Measurements from ENCODE around the gene CPS1.

Gene CPS1

GRCh38 chr2:210556329-210556980, at the start of gene CPS1:
Gene CPS1, plus strand, starts transcription at chr2:210556599. Its CDS starts 135 bp downstream, at chr2:210556734.
- DNase-seq (ENCODE audit: low read depth in 4 of 4, low spot score in 1 of 4): no peak

- no peak for DNase-seq (ENCODE audit: low read depth in 4 of 4, low spot score in 1 of 4)
Observed at GRCh38 chr2:210515911-210516310, 40.5 kb upstream of the CPS1 start.

- no peak for DNase-seq (ENCODE audit: low read depth in 4 of 4, low spot score in 1 of 4)
Observed at GRCh38 chr2:210517264-210517663, 39.1 kb upstream of the CPS1 start.

GRCh38 chr2:210519594-210519993, 36.8 kb upstream of the CPS1 start:
- DNase-seq (ENCODE audit: low read depth in 4 of 4, low spot score in 1 of 4): no peak

GRCh38 chr2:210522399-210522798, 34.0 kb upstream of the CPS1 start:
- no peak for DNase-seq (ENCODE audit: low read depth in 4 of 4, low spot score in 1 of 4)

- no peak for DNase-seq (ENCODE audit: low read depth in 4 of 4, low spot score in 1 of 4)
Observed at GRCh38 chr2:210523650-210524289, 32.6 kb upstream of the CPS1 start.

GRCh38 chr2:210524533-210524932, 31.9 kb upstream of the CPS1 start:
- no peak for DNase-seq (ENCODE audit: low read depth in 4 of 4, low spot score in 1 of 4)

- DNase-seq (ENCODE audit: low read depth in 4 of 4, low spot score in 1 of 4): no peak
Observed at GRCh38 chr2:210527286-210527685, 29.1 kb upstream of the CPS1 start.

GRCh38 chr2:210528716-210529115, 27.7 kb upstream of the CPS1 start:
- no peak for DNase-seq (ENCODE audit: low read depth in 4 of 4, low spot score in 1 of 4)

GRCh38 chr2:210531050-210531449, 25.3 kb upstream of the CPS1 start:
- no peak for DNase-seq (ENCODE audit: low read depth in 4 of 4, low spot score in 1 of 4)

- DNase-seq (ENCODE audit: low read depth in 4 of 4, low spot score in 1 of 4): no peak
Observed at GRCh38 chr2:210531482-210531881, 24.9 kb upstream of the CPS1 start.

- no peak for DNase-seq (ENCODE audit: low read depth in 4 of 4, low spot score in 1 of 4)
Observed at GRCh38 chr2:210533389-210533788, 23.0 kb upstream of the CPS1 start.

GRCh38 chr2:210534879-210535278, 21.5 kb upstream of the CPS1 start:
- no peak for DNase-seq (ENCODE audit: low read depth in 4 of 4, low spot score in 1 of 4)

- DNase-seq (ENCODE audit: low read depth in 4 of 4, low spot score in 1 of 4): no peak
Observed at GRCh38 chr2:210536973-210537650, 19.3 kb upstream of the CPS1 start.

- DNase-seq (ENCODE audit: low read depth in 4 of 4, low spot score in 1 of 4): no peak
Observed at GRCh38 chr2:210539035-210539434, 17.4 kb upstream of the CPS1 start.

- no peak for DNase-seq (ENCODE audit: low read depth in 4 of 4, low spot score in 1 of 4)
Observed at GRCh38 chr2:210539578-210540416, 16.6 kb upstream of the CPS1 start.

- no peak for DNase-seq (ENCODE audit: low read depth in 4 of 4, low spot score in 1 of 4)
Observed at GRCh38 chr2:210540471-210540870, 15.9 kb upstream of the CPS1 start.

GRCh38 chr2:210540900-210541289, 15.5 kb upstream of the CPS1 start:
- no peak for DNase-seq (ENCODE audit: low read depth in 4 of 4, low spot score in 1 of 4)

GRCh38 chr2:210541290-210541902, 15.0 kb upstream of the CPS1 start:
- no peak for DNase-seq (ENCODE audit: low read depth in 4 of 4, low spot score in 1 of 4)

- DNase-seq (ENCODE audit: low read depth in 4 of 4, low spot score in 1 of 4): no peak
Observed at GRCh38 chr2:210544007-210544590, 12.3 kb upstream of the CPS1 start.

- DNase-seq (ENCODE audit: low read depth in 4 of 4, low spot score in 1 of 4): no peak
Observed at GRCh38 chr2:210544831-210545230, 11.6 kb upstream of the CPS1 start.
